ENCODE measurements around the gene FTH1. TPM values are rescaled to one million over a fixed set of nuclear protein-coding genes. Genes with fewer than 3 reads are reported as not detected.

Gene FTH1
- total and polyA plus RNA-seq, 2 of the 13 experiments (the other 11 are each of a cell fraction or from before 2014, with no cell fraction given) = 607 to 760 TPM

- TF ChIP-seq ZNF639 (CRISPR knock-in tag; conservative IDR thresholded peaks at IDR 0.05) (0 out of 2 replicates have a peak, but pooled peaks have one; percentile 41), CBFB (CRISPR knock-in tag; IDR thresholded peaks at IDR 0.05) (no peak), HNF1B (CRISPR knock-in tag; IDR thresholded peaks at IDR 0.05) (peak; percentile 90), MYPOP (CRISPR knock-in tag; IDR thresholded peaks at IDR 0.05) (no peak; the same call in 1 of the 2 replicates), MTERF4 (CRISPR knock-in tag; IDR thresholded peaks at IDR 0.05) (peak; percentile 71; the same call in 1 of the 2 replicates), ZNF883 (CRISPR knock-in tag; IDR thresholded peaks at IDR 0.05; ENCODE audit: not compliant biosample characterization) (peak; percentile 64), IRF2 (CRISPR knock-in tag; IDR thresholded peaks at IDR 0.05) (peak; percentile 51; the same call in 1 of the 2 replicates), SRSF9 (IDR thresholded peaks at IDR 0.05; ENCODE audit: borderline replicate concordance, insufficient read depth, low read depth, low read length, poor library complexity, severe bottlenecking) (no peak), ZNF12 (CRISPR knock-in tag; IDR thresholded peaks at IDR 0.05) (no peak), HIVEP1 (CRISPR knock-in tag; IDR thresholded peaks at IDR 0.05) (peak; percentile 75; the same call in 1 of the 2 replicates), ZNF687 (CRISPR knock-in tag; IDR thresholded peaks at IDR 0.05) (peak; percentile 96), PAX8 (CRISPR knock-in tag; IDR thresholded peaks at IDR 0.05; ENCODE audit: borderline replicate concordance) (no peak), BHLHE40 (IDR thresholded peaks at IDR 0.05; ENCODE audit: low read length) (peak; percentile 34; the same call in 1 of the 2 replicates), RBM22 (optimal IDR thresholded peaks at IDR 0.05; ENCODE audit: low read length) (no peak), CSRNP2 (CRISPR knock-in tag; conservative IDR thresholded peaks at IDR 0.05; ENCODE audit: low read depth) (no peak), TP53 (CRISPR knock-in tag; conservative IDR thresholded peaks at IDR 0.05) (peak; percentile 70; the same call in 1 of the 2 replicates)
Observed at GRCh38 chr11:61923166-61924063, 44.0 kb downstream of the FTH1 start (continued).

Data from HepG2 (cell line).